Suprapubic skin (tissue), 4 donors: ENCODE measurements around the gene EYS. TPM values are rescaled to one million over a fixed set of nuclear protein-coding genes. Genes with fewer than 3 reads are reported as not detected.

ENCODE experiments used
- DNase-seq, 2 donors: peaks; one replicate each; pipeline ENCODE4 v3.0.0-alpha.2; 2019; ENCODE audit warnings: low spot score in 2 of 2
- H3K27ac ChIP-seq: fragments of 200-600 bp; sonication (generic); one replicate; pipeline ENCODE4 v1.5.1; 2019
- H3K27me3 ChIP-seq: fragments of 200-600 bp; sonication (generic); one replicate; pipeline ENCODE4 v1.5.1; 2019
- H3K36me3 ChIP-seq: fragments of 200-600 bp; sonication (generic); one replicate; pipeline ENCODE4 v1.5.1; 2019
- H3K4me1 ChIP-seq: fragments of 200-600 bp; sonication (generic); one replicate; pipeline ENCODE4 v1.5.1; 2019
- H3K4me3 ChIP-seq: fragments of 200-600 bp; sonication (generic); one replicate; pipeline ENCODE4 v1.5.1; 2019; ENCODE audit warnings: mild to moderate bottlenecking
- H3K9me3 ChIP-seq: fragments of 200-600 bp; sonication (generic); one replicate; pipeline ENCODE4 v1.5.1; 2019
- EP300 ChIP-seq: sonication (generic); formaldehyde crosslinking; IDR thresholded peaks from one replicate; pipeline ENCODE4 v1.6.1; 2017; ENCODE audit warnings: antibody characterized with exemption
- POLR2A ChIP-seq, 2 donors: fragments of 450-650 bp; IDR thresholded peaks; one replicate each; pipeline ENCODE4 v1.6.1; 2017; ENCODE audit warnings: antibody characterized with exemption in 2 of 2, mild to moderate bottlenecking in 2 of 2, moderate library complexity in 2 of 2
- POLR2AphosphoS5 ChIP-seq, 3 donors: sonication (generic); formaldehyde crosslinking; IDR thresholded peaks; one replicate each; pipeline ENCODE4 v1.6.1; 2017; ENCODE audit warnings: antibody characterized with exemption in 3 of 3
- WGBS: methylation state at CpG from one replicate; pipeline ENCODE4 v1.1.5; 2018; 5-methylcytosine and 5-hydroxymethylcytosine counted together
- total RNA-seq, 4 donors: library from RNA; depleted of rRNA; stranded (reverse); fragments of >200 nt; gene quantifications; one replicate each; pipeline ENCODE4 v1.1.0, GENCODE V29; 2016
- TF ChIP-seq, protein P1 (sequence below), 2 donors: fragments of 200-600 bp in 1 of 2; fragments of 450-650 bp in 1 of 2; sonication (generic) in 1 of 2; IDR thresholded peaks; one replicate each; pipeline ENCODE4 v1.5.1; 2016 to 2019; ENCODE audit warnings: antibody characterized with exemption in 2 of 2, mild to moderate bottlenecking in 1 of 2, moderate library complexity in 1 of 2

EYS gene
- total RNA-seq, 4 donors from 2014 or later: not detected

- Histone ChIP-seq H3K27me3 (no peaks in the 10 kb centered on the region), H3K4me1 (no peaks in the 10 kb centered on the region), H3K4me3 (no peak overlapping the region), H3K27ac (no peak overlapping the region), H3K9me3 (no peaks in the 10 kb centered on the region), H3K36me3 (no peaks in the 10 kb centered on the region)
- no peak for TF ChIP-seq EP300
- TF ChIP-seq, protein P1, sequence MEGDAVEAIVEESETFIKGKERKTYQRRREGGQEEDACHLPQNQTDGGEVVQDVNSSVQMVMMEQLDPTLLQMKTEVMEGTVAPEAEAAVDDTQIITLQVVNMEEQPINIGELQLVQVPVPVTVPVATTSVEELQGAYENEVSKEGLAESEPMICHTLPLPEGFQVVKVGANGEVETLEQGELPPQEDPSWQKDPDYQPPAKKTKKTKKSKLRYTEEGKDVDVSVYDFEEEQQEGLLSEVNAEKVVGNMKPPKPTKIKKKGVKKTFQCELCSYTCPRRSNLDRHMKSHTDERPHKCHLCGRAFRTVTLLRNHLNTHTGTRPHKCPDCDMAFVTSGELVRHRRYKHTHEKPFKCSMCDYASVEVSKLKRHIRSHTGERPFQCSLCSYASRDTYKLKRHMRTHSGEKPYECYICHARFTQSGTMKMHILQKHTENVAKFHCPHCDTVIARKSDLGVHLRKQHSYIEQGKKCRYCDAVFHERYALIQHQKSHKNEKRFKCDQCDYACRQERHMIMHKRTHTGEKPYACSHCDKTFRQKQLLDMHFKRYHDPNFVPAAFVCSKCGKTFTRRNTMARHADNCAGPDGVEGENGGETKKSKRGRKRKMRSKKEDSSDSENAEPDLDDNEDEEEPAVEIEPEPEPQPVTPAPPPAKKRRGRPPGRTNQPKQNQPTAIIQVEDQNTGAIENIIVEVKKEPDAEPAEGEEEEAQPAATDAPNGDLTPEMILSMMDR (IDR thresholded peaks at IDR 0.05): no peak
- no peak for TF ChIP-seq POLR2A (IDR thresholded peaks at IDR 0.05)
- TF ChIP-seq POLR2AphosphoS5 (IDR thresholded peaks at IDR 0.05): no peak
- 23% methylated on average over 1 of the region's 1 CpG for WGBS
- no peak for DNase-seq
Observed at GRCh38 chr6:65098349-65098748, 608.7 kb downstream of the EYS start.

DNA sequence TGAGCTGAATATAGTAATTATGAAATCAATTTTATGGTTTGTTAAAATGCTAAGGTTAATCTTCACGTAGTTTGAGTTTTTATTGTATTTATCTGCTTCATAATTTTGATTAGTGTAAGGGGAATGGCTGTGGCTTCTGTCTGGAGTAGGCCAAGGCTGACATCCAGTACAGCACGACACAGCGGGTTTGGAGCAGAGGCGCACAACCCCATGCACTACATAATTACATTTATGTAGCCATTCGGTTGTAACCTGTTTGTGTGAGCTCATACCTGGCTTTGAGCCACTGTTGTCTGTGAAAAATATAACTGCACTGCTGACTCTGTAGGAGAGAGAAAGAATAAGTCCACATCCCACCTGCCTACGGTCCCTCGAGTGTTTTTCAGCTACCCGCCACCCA, 615.5 kb downstream of the EYS start:
- WGBS: 90% methylated on average over 8 of the region's 8 CpGs
- TF ChIP-seq, protein P1 (IDR thresholded peaks at IDR 0.05): no peak
- no peak for TF ChIP-seq POLR2AphosphoS5 (IDR thresholded peaks at IDR 0.05)
- no peak for TF ChIP-seq POLR2A (IDR thresholded peaks at IDR 0.05)
- no peak for TF ChIP-seq EP300
- no peak for DNase-seq

GRCh38 chr6:65088575-65088974, 618.5 kb downstream of the EYS start:
- H3K27ac ChIP-seq: no peak overlapping the region
- H3K27me3 ChIP-seq: no peaks in the 10 kb centered on the region
- TF ChIP-seq EP300 (no peak), POLR2AphosphoS5 (IDR thresholded peaks at IDR 0.05) (no peak), POLR2A (IDR thresholded peaks at IDR 0.05) (no peak)
- TF ChIP-seq, protein P1 (IDR thresholded peaks at IDR 0.05): no peak
- WGBS: 95% methylated on average over 2 of the region's 3 CpGs
- H3K4me1 ChIP-seq: no peaks in the 10 kb centered on the region
- no peak overlapping the region for H3K4me3 ChIP-seq
- no peak for DNase-seq
- no peaks in the 10 kb centered on the region for H3K36me3 ChIP-seq
- peaks cover 4% of the 10 kb centered on the region for H3K9me3 ChIP-seq

More for the DNA sequence above, 615.5 kb downstream of the EYS start:
- Histone ChIP-seq H3K36me3 (no peaks in the 10 kb centered on the region), H3K4me1 (no peaks in the 10 kb centered on the region), H3K9me3 (peaks cover 4% of the 10 kb centered on the region), H3K27me3 (no peaks in the 10 kb centered on the region), H3K4me3 (no peak overlapping the region), H3K27ac (no peak overlapping the region)

- DNase-seq: no peak
- H3K27me3 ChIP-seq: no peaks in the 10 kb centered on the region
- no peak overlapping the region for H3K27ac ChIP-seq
- no peaks in the 10 kb centered on the region for H3K9me3 ChIP-seq
- no peaks in the 10 kb centered on the region for H3K36me3 ChIP-seq
- H3K4me1 ChIP-seq: no peaks in the 10 kb centered on the region
- no peak for TF ChIP-seq POLR2AphosphoS5 (IDR thresholded peaks at IDR 0.05)
- no peak for TF ChIP-seq POLR2A (IDR thresholded peaks at IDR 0.05)
- TF ChIP-seq, protein P1 (IDR thresholded peaks at IDR 0.05): no peak
- no peak for TF ChIP-seq EP300
- H3K4me3 ChIP-seq: no peak overlapping the region
- WGBS: 100% methylated on average over 1 of the region's 1 CpG
Observed at GRCh38 chr6:65081756-65082155, 625.3 kb downstream of the EYS start.

DNA sequence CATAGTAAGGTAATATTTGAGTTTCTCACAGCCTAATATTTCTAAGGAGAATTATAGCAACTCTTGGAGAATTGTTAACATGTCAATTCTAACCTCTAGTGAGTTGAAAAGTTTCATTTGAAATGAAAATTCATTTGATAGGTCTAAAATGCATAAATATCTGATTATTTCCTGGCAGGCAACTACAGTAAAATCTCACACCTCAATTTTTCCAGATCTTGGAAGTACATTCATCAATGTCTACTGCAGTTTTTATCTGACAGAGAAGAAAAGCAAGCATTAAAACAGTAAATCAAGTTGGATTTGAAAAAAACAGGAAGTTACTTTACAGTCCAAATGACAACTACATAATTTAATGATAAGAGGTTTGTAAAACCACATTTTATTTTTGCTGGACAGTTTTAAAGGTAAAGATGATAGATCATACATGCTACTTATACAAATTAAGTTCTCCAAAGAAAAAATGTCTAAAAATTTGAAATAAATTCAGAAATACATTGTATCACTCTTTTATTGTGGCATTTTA, 631.3 kb downstream of the EYS start:
- TF ChIP-seq, protein P1 (IDR thresholded peaks at IDR 0.05): no peak
- no peaks in the 10 kb centered on the region for H3K9me3 ChIP-seq
- DNase-seq: no peak

More for the DNA sequence above, 631.3 kb downstream of the EYS start:
- H3K4me3 ChIP-seq: no peak overlapping the region
- H3K4me1 ChIP-seq: no peaks in the 10 kb centered on the region
- H3K27me3 ChIP-seq: no peaks in the 10 kb centered on the region
- no peaks in the 10 kb centered on the region for H3K36me3 ChIP-seq
- no peak overlapping the region for H3K27ac ChIP-seq
